HG03095 (cell line): ENCODE data around the gene KDM7A.

ENCODE experiments used
- ATAC-seq: cut with Tn5 transposase; IDR thresholded peaks from one replicate; pipeline ENCODE4 v1.9.1; 2021; ENCODE audit warnings: moderate library complexity; ENCODE audit not compliant: unreplicated experiment

KDM7A gene

DNA sequence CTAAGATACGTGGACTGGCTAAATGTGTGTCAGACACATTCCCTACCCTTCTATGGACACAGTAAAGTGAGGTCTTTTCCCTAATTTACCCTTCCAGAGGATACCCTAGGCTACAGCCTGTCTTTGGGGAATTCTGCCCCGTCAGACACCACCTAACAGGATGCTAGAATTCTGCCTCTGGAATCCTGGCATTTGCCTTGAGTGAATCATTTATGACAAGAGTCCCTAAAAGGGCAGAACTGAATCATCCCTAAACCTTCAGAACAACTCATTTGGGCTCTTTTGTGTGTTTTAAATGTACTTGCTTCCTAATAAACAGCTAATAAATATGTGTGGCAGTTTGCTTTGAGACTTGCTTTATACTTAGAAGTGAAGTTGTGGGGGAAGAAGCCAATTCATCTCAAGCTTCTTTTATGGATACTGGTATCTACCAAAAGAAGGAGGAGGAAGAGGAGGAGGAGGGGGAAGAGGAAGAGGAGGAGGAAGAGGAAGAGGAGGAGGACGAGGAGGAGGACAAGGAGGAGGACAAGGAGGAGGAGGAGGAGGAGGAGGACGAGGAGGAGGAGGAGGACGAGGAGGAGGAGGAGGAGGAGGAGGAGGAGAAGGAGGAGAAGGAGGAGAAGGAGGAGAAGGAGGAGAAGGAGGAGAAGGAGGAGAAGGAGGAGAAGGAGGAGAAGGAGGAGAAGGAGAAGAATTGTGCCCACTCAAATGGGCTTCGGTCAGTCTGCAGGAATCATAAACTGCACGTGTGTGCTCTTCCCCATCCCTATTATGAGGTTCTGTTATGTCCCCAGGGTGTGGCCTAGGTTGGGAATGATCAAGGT is 141.2 kb downstream of the KDM7A start:
- no peak for ATAC-seq
